Upper lobe of left lung (tissue), 6 donors: ENCODE measurements around the gene DDRGK1. TPM values are rescaled to one million over a fixed set of nuclear protein-coding genes. Genes with fewer than 3 reads are reported as not detected.

Experiments used
- ATAC-seq, 2 donors: fragments of 200-7000 bp; cut with Tn5 transposase; one replicate each; pipeline ENCODE4 v1.9.1; 2022; ENCODE audit warnings: mild to moderate bottlenecking in 2 of 2, moderate library complexity in 2 of 2; ENCODE audit not compliant: low FRiP score in 2 of 2
- DNase-seq, 2 donors: peaks; one replicate each; pipeline ENCODE4 v3.0.0-alpha.2; 2019 to 2020
- H3K27ac ChIP-seq, 4 donors: fragments of 200-600 bp; sonication (generic); one replicate each; pipeline ENCODE4 v1.5.1; 2016 to 2019
- H3K27me3 ChIP-seq, 4 donors: fragments of 200-600 bp; sonication (generic); one replicate each; pipeline ENCODE4 v1.5.1; 2017 to 2019
- H3K36me3 ChIP-seq, 4 donors: fragments of 200-600 bp; sonication (generic); one replicate each; pipeline ENCODE4 v1.5.1; 2016 to 2019
- H3K4me1 ChIP-seq, 4 donors: fragments of 200-600 bp; sonication (generic); one replicate each; pipeline ENCODE4 v1.5.1; 2018 to 2019
- H3K4me3 ChIP-seq, 4 donors: fragments of 200-600 bp; sonication (generic); one replicate each; pipeline ENCODE4 v1.5.1; 2017 to 2019; ENCODE audit warnings: mild to moderate bottlenecking in 2 of 4, moderate library complexity in 1 of 4
- H3K9me3 ChIP-seq, 4 donors: fragments of 200-600 bp; sonication (generic); one replicate each; pipeline ENCODE4 v1.5.1; 2018 to 2019
- CTCF ChIP-seq, 6 experiments: fragments of 450-650 bp in 4 of 6; fragments of 200-600 bp in 2 of 6; sonication (generic) in 2 of 6; IDR thresholded peaks; one replicate each; pipeline ENCODE4 v1.5.1; 2016 to 2019; ENCODE audit warnings: antibody characterized with exemption in 6 of 6
- EP300 ChIP-seq, 4 donors: sonication (generic); formaldehyde crosslinking; IDR thresholded peaks; one replicate each; pipeline ENCODE4 v1.5.1; 2017; ENCODE audit warnings: antibody characterized with exemption in 4 of 4, control low read depth in 2 of 4
- POLR2A ChIP-seq, 4 donors: fragments of 450-650 bp; IDR thresholded peaks; one replicate each; pipeline ENCODE4 v1.5.1; 2016 to 2017; ENCODE audit warnings: antibody characterized with exemption in 4 of 4, mild to moderate bottlenecking in 2 of 4
- POLR2AphosphoS5 ChIP-seq, 2 donors: sonication (generic); formaldehyde crosslinking; IDR thresholded peaks; one replicate each; pipeline ENCODE4 v1.5.1; 2017; ENCODE audit warnings: antibody characterized with exemption in 2 of 2
- WGBS, 2 donors: methylation state at CpG; one replicate each; pipeline ENCODE4 v1.1.5; 2017 to 2018; 5-methylcytosine and 5-hydroxymethylcytosine counted together
- total RNA-seq, 6 donors: library from RNA; depleted of rRNA in 4 of 6; stranded (reverse); fragments of >200 nt in 4 of 6; gene quantifications; one replicate each; pipeline versions ENCODE4 v1.1.0 to v1.2.1, GENCODE V29; 2016 to 2021
- donor health status: DM: no; HTN: no; CAD: no; lungs with moderate emphysema.
- donor health status: DM: no; HTN: yes; CAD: no; lungs with severe emphysema.

DDRGK1 gene
- total RNA-seq, 6 donors from 2014 or later = 90.2 to 192 (median 110) TPM

DNA sequence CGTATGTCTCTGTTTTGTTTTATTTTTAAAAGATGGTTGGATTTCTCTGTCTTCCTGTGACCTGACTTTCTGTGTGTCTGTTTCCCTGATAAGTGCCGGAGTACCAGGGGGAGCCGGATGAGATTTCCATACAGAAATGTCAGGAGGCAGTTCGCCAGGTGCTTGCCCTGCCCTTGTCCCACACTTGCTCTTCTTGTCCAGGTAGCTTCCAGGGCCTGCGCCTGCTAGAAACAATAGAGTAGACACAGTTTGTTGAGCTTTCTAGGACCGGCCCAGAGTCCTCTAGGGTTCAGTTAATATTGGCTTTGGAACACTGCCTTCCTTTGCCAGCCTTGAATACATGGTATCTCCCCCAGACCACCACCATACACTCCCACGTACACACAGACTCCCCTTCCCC, 8.7 kb upstream of the DDRGK1 start:
- TF ChIP-seq POLR2AphosphoS5 (IDR thresholded peaks at IDR 0.05) (no peak), EP300 (IDR thresholded peaks at IDR 0.05) (no peak), POLR2A (IDR thresholded peaks at IDR 0.05) (no peak), CTCF (IDR thresholded peaks at IDR 0.05) (no peak)
- peaks cover 12 to 23% (median 15%) of the 10 kb centered on the region in 4 donors for H3K4me1 ChIP-seq
- ATAC-seq = no peak
- H3K36me3 ChIP-seq = peaks cover 0 to 37% (median 17%) of the 10 kb centered on the region in 4 donors
- H3K9me3 ChIP-seq = no peaks in the 10 kb centered on the region
- no peak for DNase-seq
- no peaks in the 10 kb centered on the region for H3K27me3 ChIP-seq
- no peak overlapping the region for H3K4me3 ChIP-seq
- H3K27ac ChIP-seq = no peak overlapping the region
- whole genome bisulfite sequencing, 2 donors = 94 to 98% methylated on average over 7 of the region's 7 CpGs

DNA sequence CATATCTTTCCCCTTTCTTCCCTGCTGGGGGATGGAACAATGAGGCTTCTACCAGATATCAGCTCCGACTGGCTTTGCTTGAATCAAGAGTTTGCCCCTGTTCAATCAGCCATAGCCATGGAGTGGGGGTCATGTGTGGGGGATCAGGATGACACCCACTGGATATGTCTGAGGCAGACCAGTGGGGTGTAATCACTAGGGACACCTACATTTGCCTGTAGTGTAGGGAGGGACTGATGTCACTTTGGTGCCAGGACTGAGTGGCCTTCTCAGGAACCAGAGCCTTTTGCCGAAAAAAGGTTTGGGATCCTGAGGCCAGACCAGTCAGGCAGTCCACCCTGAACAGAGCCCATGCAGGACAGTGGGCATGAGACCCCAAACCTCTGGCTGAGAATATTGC, 5.9 kb upstream of the DDRGK1 start:
- TF ChIP-seq CTCF (IDR thresholded peaks at IDR 0.05) (no peak), POLR2AphosphoS5 (IDR thresholded peaks at IDR 0.05) (no peak), EP300 (IDR thresholded peaks at IDR 0.05) (no peak), POLR2A (IDR thresholded peaks at IDR 0.05) (no peak)
- H3K36me3 ChIP-seq = peaks cover 0 to 19% (median 11%) of the 10 kb centered on the region in 4 donors
- no peaks in the 10 kb centered on the region for H3K27me3 ChIP-seq
- no peak for DNase-seq
- peak overlapping the region; percentile 57 to 83 (median 71) for H3K4me3 ChIP-seq
- no peak for ATAC-seq
- peaks cover 12 to 23% (median 14%) of the 10 kb centered on the region in 4 donors for H3K4me1 ChIP-seq
- WGBS, 2 donors = 67 to 82% methylated on average over 2 of the region's 2 CpGs
- no peak overlapping the region for H3K27ac ChIP-seq
- H3K9me3 ChIP-seq = no peaks in the 10 kb centered on the region

- DNase-seq (no peak), ATAC-seq (peak; percentile 38 to 47)
- Histone ChIP-seq H3K27ac (peak overlapping the region; percentile 76 to 95 (median 84)), H3K9me3 (no peaks in the 10 kb centered on the region), H3K4me3 (peak overlapping the region; percentile 57 to 83 (median 71)), H3K27me3 (no peaks in the 10 kb centered on the region), H3K36me3 (peaks cover 0 to 15% (median 10%) of the 10 kb centered on the region in 4 donors), H3K4me1 (peaks cover 13 to 23% (median 14%) of the 10 kb centered on the region in 4 donors)
- TF ChIP-seq POLR2A (IDR thresholded peaks at IDR 0.05) (no peak), POLR2AphosphoS5 (IDR thresholded peaks at IDR 0.05) (no peak), CTCF (IDR thresholded peaks at IDR 0.05) (no peak), EP300 (IDR thresholded peaks at IDR 0.05) (no peak)
- 0 to 2% methylated on average over 4 to 10 of the region's 10 CpGs for WGBS, 2 donors
Observed at GRCh38 chr20:3209946-3210317, 5.5 kb upstream of the DDRGK1 start.

DNA sequence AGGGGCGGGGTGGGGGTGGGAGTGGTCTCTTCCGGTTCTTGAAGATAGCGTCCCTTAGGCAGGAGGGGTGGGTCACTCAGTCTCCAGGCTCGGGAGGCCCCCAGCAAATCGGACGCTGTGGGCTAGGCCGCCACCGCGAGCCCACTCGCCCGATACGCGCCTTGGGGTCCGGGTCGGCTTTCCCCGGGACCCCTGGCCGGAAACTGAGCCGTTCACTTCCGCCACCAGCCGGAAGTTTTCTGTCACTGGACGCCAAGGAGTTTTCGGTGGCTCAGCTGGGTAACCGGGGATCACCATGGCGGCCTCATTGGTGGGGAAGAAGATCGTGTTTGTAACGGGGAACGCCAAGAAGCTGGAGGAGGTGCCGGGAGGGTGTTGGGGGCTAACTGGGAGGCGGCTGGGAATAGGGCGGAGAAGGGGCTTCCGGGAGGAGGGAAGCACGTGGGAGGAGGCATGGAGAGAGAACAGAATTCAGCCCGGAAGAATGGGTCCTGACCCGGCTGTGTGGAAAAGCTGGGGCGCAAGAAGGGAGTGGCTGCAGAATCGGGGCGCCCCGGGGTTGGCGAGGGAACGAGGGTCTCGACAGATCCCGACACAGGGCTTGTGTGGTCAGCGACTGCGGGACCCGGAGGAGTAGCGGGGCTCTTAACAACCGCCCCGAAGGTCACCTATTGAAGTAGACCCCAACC, 4.9 kb upstream of the DDRGK1 start, which contains the start of gene ITPA:
Gene ITPA (plus strand): TSS at position 242 of the 689 bp plus-strand sequence. CDS start 54 bp downstream, at position 296.
- WGBS, 2 donors = 1% methylated on average over 27 to 48 of the region's 48 CpGs
- no peaks in the 10 kb centered on the region for H3K9me3 ChIP-seq
- peaks cover 13 to 28% (median 17%) of the 10 kb centered on the region in 4 donors for H3K4me1 ChIP-seq
- peak; percentile 46 to 79 for ATAC-seq
- H3K4me3 ChIP-seq = peak within 1 kb of the TSS; percentile 57 to 83 (median 71)
- peaks cover 0 to 12% (median 10%) of the 10 kb centered on the region in 4 donors for H3K36me3 ChIP-seq
- H3K27ac ChIP-seq = peak within 1 kb of the TSS; percentile 76 to 95 (median 84)
- H3K27me3 ChIP-seq = no peaks in the 10 kb centered on the region
- peak; percentile 46 to 85 for DNase-seq
- TF ChIP-seq POLR2A (IDR thresholded peaks at IDR 0.05) (no peak), POLR2AphosphoS5 (IDR thresholded peaks at IDR 0.05) (peak in 1 of 2 donors; percentile 14)

- H3K4me1 ChIP-seq = peaks cover 13 to 28% (median 17%) of the 10 kb centered on the region in 4 donors
- no peaks in the 10 kb centered on the region for H3K9me3 ChIP-seq
- TF ChIP-seq EP300 (IDR thresholded peaks at IDR 0.05) = no peak
- TF ChIP-seq POLR2AphosphoS5 (IDR thresholded peaks at IDR 0.05) = no peak
- TF ChIP-seq POLR2A (IDR thresholded peaks at IDR 0.05) = no peak
- TF ChIP-seq CTCF (IDR thresholded peaks at IDR 0.05) = no peak
- peak; percentile 2 to 3 for ATAC-seq
- no peaks in the 10 kb centered on the region for H3K27me3 ChIP-seq
- WGBS, 2 donors = 7 to 9% methylated on average over 9 to 10 of the region's 10 CpGs
- H3K27ac ChIP-seq = peak overlapping the region; percentile 76 to 95 (median 84)
- DNase-seq = no peak
- H3K36me3 ChIP-seq = peaks cover 0 to 8% (median 7%) of the 10 kb centered on the region in 4 donors
- peak overlapping the region; percentile 57 to 83 (median 71) for H3K4me3 ChIP-seq
Observed at GRCh38 chr20:3208786-3209256, 4.3 kb upstream of the DDRGK1 start.
